OCI-LY7 (cell line): ENCODE data around the gene GLI3.

ENCODE experiments used
- CTCF ChIP-seq: fragments of 200-600 bp; sonication (generic); conservative IDR thresholded peaks from 2 replicates; pipeline ENCODE4 v1.5.1; 2014; ENCODE audit warnings: mild to moderate bottlenecking, antibody characterized with exemption, low read length, moderate library complexity, mixed read lengths
- EZH2phosphoT487 ChIP-seq: fragments of 200-600 bp; sonication (generic); IDR thresholded peaks from 2 replicates; pipeline ENCODE4 v1.6.1; 2018; ENCODE audit warnings: low read depth, borderline replicate concordance, mild to moderate bottlenecking, mixed run types, antibody characterized with exemption, low read length, moderate library complexity, mixed read lengths

- TF ChIP-seq CTCF: no peak
- no peak for TF ChIP-seq EZH2phosphoT487
These were observed 101.3 kb downstream of the GLI3 start for GRCh38 chr7:42135728-42136127.
